GM12878 (cell line): ENCODE data around the gene CDC27. TPM values are rescaled to one million over a fixed set of nuclear protein-coding genes. Genes with fewer than 3 reads are reported as not detected.
"Not testable (repeated sequence)": the region's sequence is repeated elsewhere in the genome, so short reads cannot be mapped to it uniquely, and the experiment has no call there.

Experiments
- ATAC-seq: fragments of 200-7000 bp; cut with Tn5 transposase; 3 replicates; pipeline ENCODE4 v1.9.1; 2020; ENCODE audit warnings: mild to moderate bottlenecking, moderate library complexity
- BruUV-seq: library from RNA; stranded (reverse); fragments of 400-500 nt; replicated peaks from 2 replicates; lab custom pipeline; 2021; lab: Mats Ljungman, UMichigan
- CTCF ChIA-PET: fragments of 300-600 bp; sonication (Branson Sonifier 250); formaldehyde crosslinking; extraction: SDS; loops from one replicate; lab custom pipeline; 2021; ENCODE audit warnings: inconsistent platforms; lab: Yijun Ruan, JAX
- POLR2A ChIA-PET: fragments of 350-600 bp; formaldehyde crosslinking; extraction: SDS; loops from one replicate; lab custom pipeline; 2021; ENCODE audit warnings: inconsistent platforms; lab: Charles Lee
- RAD21 ChIA-PET: fragments of 300-600 bp; sonication (Branson Sonifier 250); formaldehyde crosslinking; loops from one replicate; lab custom pipeline; 2023; ENCODE audit warnings: antibody characterized with exemption; ENCODE audit not compliant: unreplicated experiment; lab: Charles Lee
- SMC1A ChIA-PET: fragments of 300-600 bp; sonication (Branson Sonifier 250); formaldehyde crosslinking; loops from one replicate; lab custom pipeline; 2023; ENCODE audit not compliant: unreplicated experiment, uncharacterized antibody; lab: Charles Lee
- DNase-seq: peaks from one replicate; pipeline ENCODE4 v3.0.0-alpha.2; 2011; ENCODE audit warnings: low read depth, low spot score
- FAIRE-seq: peaks from 3 replicates; lab custom pipeline; 2011; peaks lifted over from hg19 to GRCh38; lab: Jason Lieb, UNC
- H2AFZ ChIP-seq: 2 replicates; pipeline ENCODE4 v1.6.0; 2011; ENCODE audit warnings: low read depth, low read length, control low read depth; ENCODE audit not compliant: control insufficient read depth
- H3K27ac ChIP-seq: 2 replicates; pipeline ENCODE4 v1.5.1; 2011; ENCODE audit warnings: control low read depth; ENCODE audit not compliant: control insufficient read depth, insufficient read depth
- H3K27me3 ChIP-seq, 2 experiments: replicated peaks in 1 of 2; 2 replicates each; pipeline versions ENCODE4 v1.6.0 to v1.6.1; 2011; ENCODE audit warnings: low read length in 1 of 2; ENCODE audit not compliant: control insufficient read depth in 2 of 2, insufficient read depth in 2 of 2
- H3K36me3 ChIP-seq, 2 experiments: 2 replicates each; pipeline ENCODE4 v1.5.1; 2011; ENCODE audit warnings: low read length in 1 of 2; ENCODE audit not compliant: control insufficient read depth in 2 of 2, insufficient read depth in 2 of 2
- H3K4me1 ChIP-seq: 2 replicates; pipeline ENCODE4 v1.6.1; 2011; ENCODE audit warnings: mild to moderate bottlenecking, low read length, moderate library complexity, mixed read lengths; ENCODE audit not compliant: control insufficient read depth, insufficient read depth
- H3K4me2 ChIP-seq: 2 replicates; pipeline ENCODE4 v1.6.0; 2011; ENCODE audit warnings: control low read depth; ENCODE audit not compliant: control insufficient read depth, insufficient read depth
- H3K4me3 ChIP-seq: fragments of 200-600 bp; sonication (generic); 2 replicates; pipeline ENCODE4 v1.5.1; 2016
- H3K79me2 ChIP-seq: 2 replicates; pipeline ENCODE4 v1.6.0; 2011; ENCODE audit warnings: low read length; ENCODE audit not compliant: control insufficient read depth, insufficient read depth
- H3K9ac ChIP-seq: 2 replicates; pipeline ENCODE4 v1.8.0; 2011; ENCODE audit warnings: low read length, control low read depth, mixed read lengths; ENCODE audit not compliant: control insufficient read depth, insufficient read depth
- H3K9me3 ChIP-seq: replicated peaks from 3 replicates; pipeline ENCODE4 v1.5.1; 2011; ENCODE audit warnings: mild to moderate bottlenecking, low read length; ENCODE audit not compliant: control insufficient read depth, insufficient read depth
- H4K20me1 ChIP-seq: 2 replicates; pipeline ENCODE4 v1.6.0; 2011; ENCODE audit not compliant: control insufficient read depth, insufficient read depth
- WGBS: methylation state at CpG from one replicate; pipeline ENCODE4 v1.1.6; 2016; ENCODE audit warnings: low lambda C conversion rate; ENCODE audit not compliant: insufficient replicate concordance, insufficient coverage; ENCODE audit errors: missing lambda C conversion rate; 5-methylcytosine and 5-hydroxymethylcytosine counted together
- in situ Hi-C: fragments of 300-500 bp; cut with MboI; formaldehyde crosslinking; loops from 9 replicates; pipeline ENCODE4 v1.14.3; 2018; ENCODE audit warnings: mixed read lengths
- intact Hi-C: fragments of 100-400 bp; cut with micrococcal nuclease; formaldehyde crosslinking; loops from one replicate; pipeline ENCODE4 v1.14.2; 2022; ENCODE audit not compliant: unreplicated experiment
- polyA plus RNA-seq, 11 experiments: library from polyadenylated mRNA; depleted of rRNA in 4 of 11; unstranded in 6 of 11; stranded (reverse) in 5 of 11; fragments of >200 nt; fragmentation: Nextera tagmentation in 4 of 11; fragmentation: Illumina TruSeq in 1 of 11; extraction: Ambion mirVana in 4 of 11; extraction: Trizol in 1 of 11; gene quantifications; 1 replicate in 1 of 11; 2 replicates in 10 of 11; pipeline versions ENCODE4 v1.2.1 to v1.2.3, GENCODE V29; 2011 to 2016; ENCODE audit warnings: inconsistent platforms in 2 of 11, missing spikeins in 2 of 11, low read depth in 1 of 11
- total RNA-seq, 4 experiments: library from RNA; depleted of rRNA in 3 of 4; stranded (reverse); fragments of >200 nt in 3 of 4; fragmentation: Illumina TruSeq in 1 of 4; extraction: Trizol in 1 of 4; gene quantifications; 2 replicates each; pipeline versions ENCODE4 v1.2.1 to v1.2.3, GENCODE V29; 2013 to 2021
- TF ChIP-seq, protein P1 (sequence below): IDR thresholded peaks from 2 replicates; pipeline ENCODE4 v1.6.1; 2012; ENCODE audit warnings: mild to moderate bottlenecking, low read depth, low read length

The CDC27 gene
- total and polyA plus RNA-seq, 10 of the 15 experiments (the other 5 are each of a cell fraction or from before 2014, with no cell fraction given), result 23.2 to 138 (median 97.8) TPM

- FAIRE-seq (no peak), DNase-seq (no peak), ATAC-seq (no peak)
- intact Hi-C loops, result no loop called here
- 96% methylated on average over 1 of the region's 1 CpG for WGBS
- SMC1A ChIA-PET, result interaction anchor here (2.0 kb wide), 1 partner anchor 12 kb away, joined by 4 read pairs; no protein-coding TSS in a partner anchor
- no peaks in the 10 kb centered on the region for H3K79me2 ChIP-seq
- RAD21 ChIA-PET, result no interaction called here
- H3K36me3 ChIP-seq, result peaks cover 4 to 31% of the 10 kb centered on the region in 2 experiments
- TF ChIP-seq, protein P1, sequence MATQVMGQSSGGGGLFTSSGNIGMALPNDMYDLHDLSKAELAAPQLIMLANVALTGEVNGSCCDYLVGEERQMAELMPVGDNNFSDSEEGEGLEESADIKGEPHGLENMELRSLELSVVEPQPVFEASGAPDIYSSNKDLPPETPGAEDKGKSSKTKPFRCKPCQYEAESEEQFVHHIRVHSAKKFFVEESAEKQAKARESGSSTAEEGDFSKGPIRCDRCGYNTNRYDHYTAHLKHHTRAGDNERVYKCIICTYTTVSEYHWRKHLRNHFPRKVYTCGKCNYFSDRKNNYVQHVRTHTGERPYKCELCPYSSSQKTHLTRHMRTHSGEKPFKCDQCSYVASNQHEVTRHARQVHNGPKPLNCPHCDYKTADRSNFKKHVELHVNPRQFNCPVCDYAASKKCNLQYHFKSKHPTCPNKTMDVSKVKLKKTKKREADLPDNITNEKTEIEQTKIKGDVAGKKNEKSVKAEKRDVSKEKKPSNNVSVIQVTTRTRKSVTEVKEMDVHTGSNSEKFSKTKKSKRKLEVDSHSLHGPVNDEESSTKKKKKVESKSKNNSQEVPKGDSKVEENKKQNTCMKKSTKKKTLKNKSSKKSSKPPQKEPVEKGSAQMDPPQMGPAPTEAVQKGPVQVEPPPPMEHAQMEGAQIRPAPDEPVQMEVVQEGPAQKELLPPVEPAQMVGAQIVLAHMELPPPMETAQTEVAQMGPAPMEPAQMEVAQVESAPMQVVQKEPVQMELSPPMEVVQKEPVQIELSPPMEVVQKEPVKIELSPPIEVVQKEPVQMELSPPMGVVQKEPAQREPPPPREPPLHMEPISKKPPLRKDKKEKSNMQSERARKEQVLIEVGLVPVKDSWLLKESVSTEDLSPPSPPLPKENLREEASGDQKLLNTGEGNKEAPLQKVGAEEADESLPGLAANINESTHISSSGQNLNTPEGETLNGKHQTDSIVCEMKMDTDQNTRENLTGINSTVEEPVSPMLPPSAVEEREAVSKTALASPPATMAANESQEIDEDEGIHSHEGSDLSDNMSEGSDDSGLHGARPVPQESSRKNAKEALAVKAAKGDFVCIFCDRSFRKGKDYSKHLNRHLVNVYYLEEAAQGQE, result no peak
- no peaks in the 10 kb centered on the region for H3K27me3 ChIP-seq
- POLR2A ChIA-PET, result interaction anchor here (0.5 kb wide), 1 partner anchor 59 kb away, joined by 4 read pairs; no protein-coding TSS in a partner anchor
- no peaks in the 10 kb centered on the region for H4K20me1 ChIP-seq
- BruUV-seq, result TSS peak; percentile 31
- CTCF ChIA-PET, result interaction anchor here (0.7 to 2.4 kb wide), 2 partner anchors 9 to 193 kb away, joined by 4 to 6 read pairs; no protein-coding TSS in a partner anchor
- in situ Hi-C loops, result no loop called here
- H3K27ac ChIP-seq, result no peak overlapping the region
- H3K9ac ChIP-seq, result no peak overlapping the region
- H3K4me1 ChIP-seq, result no peaks in the 10 kb centered on the region
- no peak overlapping the region for H3K4me3 ChIP-seq
- no peaks in the 10 kb centered on the region for H3K9me3 ChIP-seq
- H2AFZ ChIP-seq, result no peak overlapping the region
- H3K4me2 ChIP-seq, result no peak overlapping the region
Measured at GRCh38 chr17:47135235-47135634, 53.9 kb downstream of the CDC27 start.

DNA sequence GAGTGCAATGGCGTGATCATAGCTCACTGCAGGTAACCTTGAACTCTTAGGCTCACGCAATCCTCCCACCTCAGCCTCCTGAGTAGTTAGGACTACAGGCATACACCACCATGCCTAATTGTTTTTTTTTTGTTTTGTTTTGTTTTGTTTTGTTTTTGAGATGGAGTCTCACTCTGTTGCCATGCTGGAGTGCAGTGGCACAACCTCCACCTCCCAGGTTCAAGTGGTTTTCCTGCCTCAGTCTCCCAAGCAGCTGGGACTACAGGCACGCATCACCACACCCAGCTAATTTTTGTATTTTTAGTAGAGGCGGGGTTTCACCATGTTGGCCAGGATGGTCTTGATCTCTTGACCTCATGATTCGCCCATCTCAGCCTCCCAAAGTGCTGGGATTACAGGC, 54.7 kb downstream of the CDC27 start:
- RAD21 ChIA-PET, H3K27me3 ChIP-seq, BruUV-seq, H3K9me3 ChIP-seq, FAIRE-seq, H3K27ac ChIP-seq, in situ Hi-C loops, H2AFZ ChIP-seq, ATAC-seq, H4K20me1 ChIP-seq, H3K9ac ChIP-seq, intact Hi-C loops, H3K4me2 ChIP-seq, H3K4me1 ChIP-seq, H3K79me2 ChIP-seq, H3K4me3 ChIP-seq, POLR2A ChIA-PET, DNase-seq: not testable (repeated sequence)
- H3K36me3 ChIP-seq, result peaks cover 4 to 26% of the 10 kb centered on the region in 2 experiments
- SMC1A ChIA-PET, result interaction anchor here (2.0 kb wide), 1 partner anchor 11 kb away, joined by 4 read pairs; no protein-coding TSS in a partner anchor
- 91% methylated on average over 5 of the region's 5 CpGs for WGBS
- CTCF ChIA-PET, result interaction anchor here (0.6 to 1.0 kb wide), 3 partner anchors 153 to 567 kb away, joined by 3 to 4 read pairs (median 3); no protein-coding TSS in a partner anchor
